HepG2 (cell line): ENCODE data around the gene SGF29. TPM values are rescaled to one million over a fixed set of nuclear protein-coding genes. Genes with fewer than 3 reads are reported as not detected.

Experiments
- ATAC-seq: fragments of 200-7000 bp; cut with Tn5 transposase; 3 replicates; pipeline ENCODE4 v1.9.1; 2020; ENCODE audit warnings: mild to moderate bottlenecking, moderate library complexity
- BruUV-seq: library from RNA; stranded (reverse); fragments of 400-500 nt; replicated peaks from 2 replicates; lab custom pipeline; 2021; lab: Mats Ljungman, UMichigan
- CTCF ChIA-PET: fragments of 300-600 bp; formaldehyde crosslinking; extraction: SDS; loops from one replicate; lab custom pipeline; 2021; ENCODE audit warnings: low total read pairs, inconsistent platforms, low intra/inter-chr PET ratio; lab: Yijun Ruan, JAX
- POLR2A ChIA-PET: fragments of 350-600 bp; sonication (Branson Sonifier 250); formaldehyde crosslinking; loops from one replicate; lab custom pipeline; 2020; ENCODE audit warnings: antibody characterized with exemption, inconsistent platforms; lab: Yijun Ruan, JAX
- DNase-seq: peaks from one replicate; pipeline ENCODE4 v3.0.0-alpha.2; 2015; ENCODE audit warnings: low spot score
- FAIRE-seq: peaks from 3 replicates; lab custom pipeline; 2011; peaks lifted over from hg19 to GRCh38; lab: Jason Lieb, UNC
- H2AFZ ChIP-seq: one replicate; pipeline ENCODE4 v1.6.1; 2011; ENCODE audit warnings: low read length, inconsistent platforms
- H3K27ac ChIP-seq: fragments of 300-600 bp; 3 replicates; pipeline ENCODE4 v1.8.0; 2011; ENCODE audit warnings: mixed run types, mild to moderate bottlenecking, mixed read lengths, low read length, inconsistent platforms; ENCODE audit not compliant: insufficient read depth; ENCODE audit errors: extremely low read length
- H3K27me3 ChIP-seq, 2 experiments: fragments of 200-600 bp in 1 of 2; 2 replicates in 1 of 2; 3 replicates in 1 of 2; pipeline versions ENCODE4 v1.6.0 to v1.8.0; 2011; ENCODE audit warnings: low read length in 2 of 2, mild to moderate bottlenecking in 2 of 2, moderate library complexity in 2 of 2, inconsistent platforms in 1 of 2; ENCODE audit not compliant: insufficient read depth in 2 of 2, control insufficient read depth in 1 of 2
- H3K36me3 ChIP-seq, 2 experiments: fragments of 200-600 bp in 1 of 2; replicated peaks in 1 of 2; 2 replicates in 1 of 2; 3 replicates in 1 of 2; pipeline versions ENCODE4 v1.5.1 to v1.8.0; 2011; ENCODE audit warnings: low read length in 2 of 2, inconsistent platforms in 1 of 2; ENCODE audit not compliant: insufficient read depth in 2 of 2, control insufficient read depth in 1 of 2
- H3K4me1 ChIP-seq: 2 replicates; pipeline ENCODE4 v1.5.1; 2012; ENCODE audit warnings: low read length, inconsistent platforms; ENCODE audit not compliant: insufficient read depth
- H3K4me2 ChIP-seq: 2 replicates; pipeline ENCODE4 v1.6.0; 2011; ENCODE audit warnings: low read depth, low read length, inconsistent platforms
- H3K4me3 ChIP-seq, 3 experiments: fragments of 200-600 bp in 1 of 3; sonication (generic), shearing (Covaris generic) in 1 of 3; replicated peaks in 1 of 3; 2 replicates each; pipeline ENCODE4 v1.5.1; 2011 to 2016; ENCODE audit warnings: low read length in 3 of 3, inconsistent platforms in 2 of 3, low read depth in 2 of 3, mild to moderate bottlenecking in 2 of 3, control low read depth in 1 of 3, mixed read lengths in 1 of 3; ENCODE audit not compliant: insufficient read depth in 1 of 3
- H3K79me2 ChIP-seq: one replicate; pipeline ENCODE4 v1.6.1; 2011; ENCODE audit warnings: low read length, inconsistent platforms; ENCODE audit not compliant: insufficient read depth
- H3K9ac ChIP-seq: 2 replicates; pipeline ENCODE4 v1.6.0; 2011; ENCODE audit warnings: mild to moderate bottlenecking, low read depth, low read length, inconsistent platforms; ENCODE audit not compliant: insufficient read depth
- H3K9me3 ChIP-seq: 2 replicates; pipeline ENCODE4 v1.5.1; 2012; ENCODE audit warnings: mild to moderate bottlenecking, low read length
- H4K20me1 ChIP-seq: 2 replicates; pipeline ENCODE4 v1.6.0; 2011; ENCODE audit warnings: inconsistent platforms, mild to moderate bottlenecking, low read length, moderate library complexity; ENCODE audit not compliant: insufficient read depth
- CBX2 ChIP-seq, 2 experiments: fragments of 200-600 bp in 1 of 2; sonication (generic); formaldehyde crosslinking in 1 of 2; IDR thresholded peaks; 2 replicates each; pipeline versions ENCODE4 v1.7.0 to v1.8.1; 2018 to 2022; ENCODE audit warnings: low read depth in 2 of 2, low read length in 1 of 2, mild to moderate bottlenecking in 1 of 2, missing genetic modification reagents in 1 of 2
- MBNL3 ChIP-seq: fragments of 250-450 bp; sonication (Bioruptor Pico); conservative IDR thresholded peaks from 2 replicates; pipeline ENCODE4 v1.8.0; 2022; ENCODE audit warnings: mild to moderate bottlenecking, inconsistent platforms
- SSRP1 ChIP-seq: IDR thresholded peaks from 2 replicates; pipeline ENCODE4 v1.6.1; 2016; ENCODE audit warnings: control low read depth
- ZHX2 ChIP-seq, 2 experiments: sonication (generic) in 1 of 2; formaldehyde crosslinking in 1 of 2; IDR thresholded peaks; 2 replicates each; pipeline versions ENCODE4 v1.6.1 to v1.9.0; 2014 to 2022; ENCODE audit warnings: antibody characterized with exemption in 1 of 2, borderline replicate concordance in 1 of 2, inconsistent platforms in 1 of 2, low read depth in 1 of 2, missing genetic modification reagents in 1 of 2
- ZNF607 ChIP-seq: sonication (generic); formaldehyde crosslinking; IDR thresholded peaks from 2 replicates; pipeline ENCODE4 v1.5.1; 2020; ENCODE audit warnings: missing genetic modification reagents, mild to moderate bottlenecking, borderline replicate concordance
- WGBS: methylation state at CpG from one replicate; pipeline ENCODE4 v1.1.6; 2017; ENCODE audit warnings: low lambda C conversion rate; 5-methylcytosine and 5-hydroxymethylcytosine counted together
- in situ Hi-C: cut with HindIII; loops from 2 replicates; pipeline ENCODE4 v1.10.0; 2017; ENCODE audit warnings: low pct_unique_long_range_greater_than_20kb; ENCODE audit not compliant: extremely low pct_ligation_motif_present
- intact Hi-C: fragments of 100-400 bp; cut with micrococcal nuclease; formaldehyde crosslinking; loops from one replicate; pipeline ENCODE4 v1.10.0; 2022; ENCODE audit not compliant: unreplicated experiment
- polyA plus RNA-seq, 8 experiments: library from polyadenylated mRNA; depleted of rRNA in 3 of 8; stranded (reverse) in 7 of 8; unstranded in 1 of 8; fragments of >200 nt; fragmentation: Illumina TruSeq in 4 of 8; extraction: Trizol in 4 of 8; gene quantifications; 2 replicates each; pipeline versions ENCODE4 v1.2.1 to v1.2.3, GENCODE V29; 2011 to 2016; ENCODE audit warnings: low read depth in 4 of 8, missing spikeins in 1 of 8, mixed read lengths in 1 of 8; ENCODE audit not compliant: insufficient read depth in 1 of 8
- total RNA-seq, 5 experiments: library from RNA; depleted of rRNA; stranded (reverse); fragments of >200 nt; fragmentation: Illumina TruSeq; extraction: Trizol; gene quantifications; 2 replicates each; pipeline ENCODE4 v1.2.3, GENCODE V29; 2016; ENCODE audit warnings: low read depth in 1 of 5
- TF ChIP-seq, protein P1 (sequence below): sonication (generic); formaldehyde crosslinking; IDR thresholded peaks from 2 replicates; pipeline ENCODE4 v1.8.1; 2023; ENCODE audit warnings: mild to moderate bottlenecking, inconsistent platforms, moderate library complexity, missing genetic modification reagents, borderline replicate concordance
- TF ChIP-seq, protein P2 (sequence below): sonication (generic); formaldehyde crosslinking; IDR thresholded peaks from 2 replicates; pipeline ENCODE4 v1.5.1; 2020; ENCODE audit warnings: mild to moderate bottlenecking, missing genetic modification reagents, borderline replicate concordance

The SGF29 gene
- total and polyA plus RNA-seq, 2 of the 13 experiments (the other 11 are each of a cell fraction or from before 2014, with no cell fraction given) = 5.0 to 29.4 TPM

DNA sequence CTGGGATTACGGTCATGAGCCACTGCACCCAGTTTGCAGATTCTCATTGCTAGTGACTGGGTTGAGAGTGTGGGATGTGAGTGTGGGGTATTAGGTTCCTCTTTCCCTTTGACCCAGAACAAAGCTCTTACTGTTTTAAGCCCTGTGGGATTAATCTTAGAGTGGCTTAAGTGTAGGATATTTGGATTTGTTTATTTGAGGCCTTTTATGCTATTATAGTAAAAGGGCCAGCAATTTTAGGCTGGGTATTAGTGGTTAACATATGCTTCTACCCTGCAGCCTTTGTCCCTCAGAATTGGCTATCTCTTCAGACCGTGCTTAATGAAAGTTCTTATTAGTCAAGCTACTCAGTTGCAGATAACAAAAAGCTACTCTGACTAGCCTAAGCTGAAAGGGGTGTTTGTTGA lies 3.2 kb downstream of the SGF29 start (continued):
- no peak for TF ChIP-seq ZHX2 (IDR thresholded peaks at IDR 0.05; ENCODE audit: low read depth)
- TF ChIP-seq ZHX2 (CRISPR knock-in tag; IDR thresholded peaks at IDR 0.05; ENCODE audit: borderline replicate concordance) = no peak
- TF ChIP-seq SSRP1 (CRISPR knock-in tag) = no peak

GRCh38 chr16:28558456-28558855 lies 4.7 kb downstream of the SGF29 start:
- Histone ChIP-seq H4K20me1 (no peaks in the 10 kb centered on the region), H3K9ac (no peak overlapping the region), H3K4me2 (no peak overlapping the region), H3K27ac (no peak overlapping the region), H3K79me2 (peaks cover 7% of the 10 kb centered on the region), H3K9me3 (no peaks in the 10 kb centered on the region), H3K27me3 (no peaks in the 10 kb centered on the region), H3K36me3 (peaks cover 0 to 12% of the 10 kb centered on the region in 2 experiments; a peak in 4 of 5 replicates), H3K4me3 (no peak overlapping the region), H2AFZ (no peak overlapping the region), H3K4me1 (peaks cover 32% of the 10 kb centered on the region)
- FAIRE-seq (no peak), ATAC-seq (no peak), DNase-seq (no peak)
- BruUV-seq = no TSS peak
- in situ Hi-C loops = no loop called here
- ChIA-PET POLR2A (no interaction called here), CTCF (no interaction called here)
- WGBS = 85% methylated on average over 3 of the region's 3 CpGs
- intact Hi-C loops = no loop called here
- TF ChIP-seq, protein P1, sequence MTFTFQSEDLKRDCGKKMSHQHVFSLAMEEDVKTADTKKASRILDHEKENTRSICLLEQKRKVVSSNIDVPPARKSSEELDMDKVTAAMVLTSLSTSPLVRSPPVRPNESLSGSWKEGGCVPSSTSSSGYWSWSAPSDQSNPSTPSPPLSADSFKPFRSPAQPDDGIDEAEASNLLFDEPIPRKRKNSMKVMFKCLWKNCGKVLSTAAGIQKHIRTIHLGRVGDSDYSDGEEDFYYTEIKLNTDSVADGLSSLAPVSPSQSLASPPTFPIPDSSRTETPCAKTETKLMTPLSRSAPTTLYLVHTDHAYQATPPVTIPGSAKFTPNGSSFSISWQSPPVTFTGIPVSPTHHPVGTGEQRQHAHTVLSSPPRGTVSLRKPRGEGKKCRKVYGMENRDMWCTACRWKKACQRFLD (CRISPR knock-in tag) = no peak
- no peak for TF ChIP-seq MBNL3 (CRISPR knock-in tag)
- TF ChIP-seq ZNF607 (CRISPR knock-in tag) = no peak
- no peak for TF ChIP-seq CBX2 (IDR thresholded peaks at IDR 0.05; ENCODE audit: low read depth, low read length)
- no peak for TF ChIP-seq CBX2 (CRISPR knock-in tag; IDR thresholded peaks at IDR 0.05; ENCODE audit: low read depth)
- TF ChIP-seq, protein P2, sequence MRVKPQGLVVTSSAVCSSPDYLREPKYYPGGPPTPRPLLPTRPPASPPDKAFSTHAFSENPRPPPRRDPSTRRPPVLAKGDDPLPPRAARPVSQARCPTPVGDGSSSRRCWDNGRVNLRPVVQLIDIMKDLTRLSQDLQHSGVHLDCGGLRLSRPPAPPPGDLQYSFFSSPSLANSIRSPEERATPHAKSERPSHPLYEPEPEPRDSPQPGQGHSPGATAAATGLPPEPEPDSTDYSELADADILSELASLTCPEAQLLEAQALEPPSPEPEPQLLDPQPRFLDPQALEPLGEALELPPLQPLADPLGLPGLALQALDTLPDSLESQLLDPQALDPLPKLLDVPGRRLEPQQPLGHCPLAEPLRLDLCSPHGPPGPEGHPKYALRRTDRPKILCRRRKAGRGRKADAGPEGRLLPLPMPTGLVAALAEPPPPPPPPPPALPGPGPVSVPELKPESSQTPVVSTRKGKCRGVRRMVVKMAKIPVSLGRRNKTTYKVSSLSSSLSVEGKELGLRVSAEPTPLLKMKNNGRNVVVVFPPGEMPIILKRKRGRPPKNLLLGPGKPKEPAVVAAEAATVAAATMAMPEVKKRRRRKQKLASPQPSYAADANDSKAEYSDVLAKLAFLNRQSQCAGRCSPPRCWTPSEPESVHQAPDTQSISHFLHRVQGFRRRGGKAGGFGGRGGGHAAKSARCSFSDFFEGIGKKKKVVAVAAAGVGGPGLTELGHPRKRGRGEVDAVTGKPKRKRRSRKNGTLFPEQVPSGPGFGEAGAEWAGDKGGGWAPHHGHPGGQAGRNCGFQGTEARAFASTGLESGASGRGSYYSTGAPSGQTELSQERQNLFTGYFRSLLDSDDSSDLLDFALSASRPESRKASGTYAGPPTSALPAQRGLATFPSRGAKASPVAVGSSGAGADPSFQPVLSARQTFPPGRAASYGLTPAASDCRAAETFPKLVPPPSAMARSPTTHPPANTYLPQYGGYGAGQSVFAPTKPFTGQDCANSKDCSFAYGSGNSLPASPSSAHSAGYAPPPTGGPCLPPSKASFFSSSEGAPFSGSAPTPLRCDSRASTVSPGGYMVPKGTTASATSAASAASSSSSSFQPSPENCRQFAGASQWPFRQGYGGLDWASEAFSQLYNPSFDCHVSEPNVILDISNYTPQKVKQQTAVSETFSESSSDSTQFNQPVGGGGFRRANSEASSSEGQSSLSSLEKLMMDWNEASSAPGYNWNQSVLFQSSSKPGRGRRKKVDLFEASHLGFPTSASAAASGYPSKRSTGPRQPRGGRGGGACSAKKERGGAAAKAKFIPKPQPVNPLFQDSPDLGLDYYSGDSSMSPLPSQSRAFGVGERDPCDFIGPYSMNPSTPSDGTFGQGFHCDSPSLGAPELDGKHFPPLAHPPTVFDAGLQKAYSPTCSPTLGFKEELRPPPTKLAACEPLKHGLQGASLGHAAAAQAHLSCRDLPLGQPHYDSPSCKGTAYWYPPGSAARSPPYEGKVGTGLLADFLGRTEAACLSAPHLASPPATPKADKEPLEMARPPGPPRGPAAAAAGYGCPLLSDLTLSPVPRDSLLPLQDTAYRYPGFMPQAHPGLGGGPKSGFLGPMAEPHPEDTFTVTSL (CRISPR knock-in tag) = no peak
